Activated CD4-positive, alpha-beta T cell treated with anti-CD3 and anti-CD28 coated beads, Interleukin-10, Interleukin-2, amounts not matched to agents 100 ng/mL and 50 ng/mL, durations not matched to agents 16 hours and 8 hours (primary cell): ENCODE measurements around the gene KRTAP10-12.
A peak's percentile ranks its signal among the peaks of the same experiment; 100 is the strongest.
"Not testable (repeated sequence)": the region's sequence is repeated elsewhere in the genome, so short reads cannot be mapped to it uniquely, and the experiment has no call there.

Source experiments
- DNase-seq: peaks from one replicate; pipeline ENCODE4 v3.0.0-alpha.2; 2020

KRTAP10-12 gene

GRCh38 chr21:44670642-44671432 lies 26.1 kb upstream of the KRTAP10-12 start:
- no peak for DNase-seq

DNA sequence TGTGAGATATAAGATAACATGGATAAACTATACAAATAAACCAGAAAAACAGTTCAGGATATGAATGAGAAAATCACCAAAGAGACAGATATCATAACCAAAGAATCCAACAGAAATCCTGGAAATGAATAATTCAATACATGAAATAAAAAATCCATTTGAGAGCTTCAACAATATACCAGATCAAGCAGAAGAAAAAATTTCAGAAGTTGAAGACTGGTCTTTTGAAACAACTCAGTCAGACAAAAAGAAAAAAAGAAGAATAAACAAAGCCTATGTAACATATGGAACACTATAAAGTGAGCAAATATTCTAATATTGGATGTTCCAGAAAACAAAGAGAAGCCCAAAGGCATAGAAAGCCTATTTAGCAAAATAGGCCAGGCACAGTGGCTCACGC lies 25.1 kb upstream of the KRTAP10-12 start:
- DNase-seq = no peak

- DNase-seq = no peak
Measured at GRCh38 chr21:44677881-44678280, 19.1 kb upstream of the KRTAP10-12 start.

- no peak for DNase-seq
Measured at GRCh38 chr21:44681152-44681551, 15.8 kb upstream of the KRTAP10-12 start.

DNA sequence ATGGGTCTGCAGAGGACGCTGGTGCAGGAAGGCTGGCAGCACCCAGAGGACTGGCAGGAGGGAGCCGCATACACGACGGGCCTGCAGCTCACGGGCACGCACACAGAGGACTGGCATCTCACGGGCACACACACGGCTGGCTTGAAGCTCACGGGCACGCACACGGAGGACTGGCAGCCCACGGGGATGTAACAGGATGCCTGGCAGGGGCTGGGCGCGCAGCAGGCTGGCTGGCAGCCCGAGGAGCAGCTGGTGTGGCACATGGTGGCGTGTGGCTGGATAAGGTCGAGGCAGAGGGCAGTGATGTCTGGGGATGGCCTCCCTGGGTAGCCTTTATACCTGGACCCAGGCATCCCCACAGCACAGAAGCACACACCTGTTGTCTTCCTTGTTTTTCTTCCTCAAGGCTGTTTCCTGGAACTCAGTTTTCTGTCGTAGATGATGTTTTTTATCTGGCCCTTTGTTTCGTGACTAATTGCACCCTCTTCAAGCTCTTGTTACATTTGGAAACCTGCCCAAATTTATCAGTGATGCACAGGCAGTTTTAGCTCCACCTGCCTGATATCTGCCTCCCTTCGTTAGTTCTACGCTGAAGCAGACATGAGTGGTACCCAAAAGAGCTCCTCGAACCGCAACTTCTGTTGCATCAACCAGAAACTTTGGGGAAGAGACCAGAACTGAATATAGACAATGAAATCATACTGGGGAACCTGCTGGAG lies 15.0 kb upstream of the KRTAP10-12 start, which contains the start of gene KRTAP12-1:
Gene KRTAP12-1, minus strand, starts transcription at position 303 of the 719 bp plus-strand sequence. Its CDS starts 40 bp downstream, at position 263.
- no peak for DNase-seq

GRCh38 chr21:44682580-44683151 lies 14.3 kb upstream of the KRTAP10-12 start:
- DNase-seq = no peak

GRCh38 chr21:44684077-44684476 lies 12.9 kb upstream of the KRTAP10-12 start:
- no peak for DNase-seq

GRCh38 chr21:44684483-44684882 lies 12.5 kb upstream of the KRTAP10-12 start:
- DNase-seq = no peak

DNA sequence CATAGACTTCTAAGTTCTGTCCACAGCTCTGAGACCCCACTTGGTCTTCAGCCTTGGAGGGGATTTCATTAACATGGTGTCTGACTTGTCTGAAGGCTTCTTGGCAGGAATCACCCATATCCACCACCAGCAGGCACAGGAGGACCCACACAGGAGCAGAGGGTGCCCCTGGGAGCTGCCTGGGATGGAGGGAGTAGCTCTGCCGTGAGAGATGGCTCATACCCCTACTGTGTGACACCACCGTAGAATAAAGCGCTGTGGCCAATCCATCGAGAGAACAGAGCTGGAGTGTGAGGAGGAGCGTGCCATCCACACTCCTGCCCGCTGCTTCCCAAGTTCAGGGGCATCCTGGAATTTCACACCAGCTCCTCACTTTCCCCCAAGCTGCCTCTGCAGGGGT lies 11.9 kb upstream of the KRTAP10-12 start:
- DNase-seq = not testable (repeated sequence)

DNA sequence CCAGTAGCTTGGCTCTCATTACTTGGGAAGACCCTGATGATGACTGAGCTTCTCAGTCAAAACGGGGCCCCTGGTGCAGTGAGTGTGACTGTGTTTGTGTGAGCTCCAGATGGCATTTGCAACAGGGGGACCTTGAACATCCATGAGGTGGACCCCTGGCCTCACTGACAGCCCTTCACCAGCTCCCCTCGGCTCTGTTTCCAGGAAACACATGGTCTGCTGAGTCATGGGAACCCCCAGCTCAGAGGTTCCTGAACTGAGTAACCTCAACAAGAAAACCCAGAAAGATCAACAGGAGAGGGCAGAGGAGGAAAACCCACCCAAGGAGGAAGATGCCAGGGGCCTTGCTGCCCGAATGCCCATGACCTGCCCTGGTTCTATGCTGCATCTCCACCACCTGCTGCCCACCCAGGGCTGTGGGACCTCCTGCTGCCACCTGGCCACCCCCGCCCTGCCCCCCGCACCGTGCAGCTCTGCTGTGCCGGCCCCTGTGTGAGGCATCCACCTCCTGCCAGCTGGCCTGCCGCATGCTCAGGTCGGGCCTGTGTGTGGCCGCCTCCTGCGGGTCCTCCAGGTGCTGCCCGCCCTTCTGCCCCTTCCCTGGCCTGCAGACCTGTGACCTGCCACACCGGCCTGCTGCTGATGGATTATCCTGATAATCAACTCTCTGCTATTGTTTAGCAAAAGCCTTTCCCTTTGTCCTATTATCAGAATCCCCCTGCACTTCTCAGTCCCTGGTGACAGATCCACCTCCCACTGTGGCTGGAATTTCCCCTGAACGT lies 10.8 kb upstream of the KRTAP10-12 start:
- peak; percentile 9 for DNase-seq

GRCh38 chr21:44686843-44687561 lies 10.0 kb upstream of the KRTAP10-12 start:
- no peak for DNase-seq

DNA sequence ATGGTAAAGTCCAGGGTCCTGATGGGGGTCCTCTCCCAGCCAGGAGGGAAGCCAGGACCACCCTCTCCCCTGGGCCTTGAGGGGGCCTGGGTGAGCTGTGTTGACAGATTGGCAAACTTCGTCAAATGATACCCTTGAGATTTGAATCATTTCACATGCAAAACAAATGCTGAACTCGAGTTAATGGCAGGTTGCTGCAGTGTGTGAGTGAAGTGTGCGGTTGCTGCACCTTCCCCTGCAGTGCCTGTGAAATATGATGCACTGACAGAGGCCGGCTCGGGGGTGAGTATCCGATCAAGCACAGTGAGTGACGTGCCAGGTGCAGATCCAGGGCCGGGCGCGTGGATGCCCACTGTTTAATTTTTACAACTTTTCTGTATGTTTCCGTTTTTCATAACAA lies 9.3 kb upstream of the KRTAP10-12 start:
- no peak for DNase-seq

- DNase-seq = not testable (repeated sequence)
Measured at GRCh38 chr21:44689740-44690139, 7.2 kb upstream of the KRTAP10-12 start.

DNA sequence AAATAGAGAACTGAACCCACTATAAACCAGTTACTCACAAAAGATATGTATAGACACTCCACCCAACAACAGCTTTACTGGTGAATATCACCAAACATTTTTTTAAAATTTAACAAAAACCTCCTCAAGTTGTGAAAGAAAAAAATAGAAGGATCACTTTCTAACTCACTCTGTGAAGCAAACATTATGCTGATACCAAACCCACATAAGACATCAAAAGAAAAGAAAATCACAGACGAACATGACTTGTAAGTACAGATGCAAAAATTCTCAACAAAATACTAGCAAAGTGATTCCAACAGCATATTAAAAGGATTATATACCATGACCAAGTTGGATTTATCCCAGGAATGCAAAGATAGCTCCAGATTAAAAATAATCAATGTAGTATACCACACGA lies 5.3 kb upstream of the KRTAP10-12 start:
- no peak for DNase-seq

GRCh38 chr21:44692798-44693512 lies 4.0 kb upstream of the KRTAP10-12 start:
- DNase-seq = no peak

DNA sequence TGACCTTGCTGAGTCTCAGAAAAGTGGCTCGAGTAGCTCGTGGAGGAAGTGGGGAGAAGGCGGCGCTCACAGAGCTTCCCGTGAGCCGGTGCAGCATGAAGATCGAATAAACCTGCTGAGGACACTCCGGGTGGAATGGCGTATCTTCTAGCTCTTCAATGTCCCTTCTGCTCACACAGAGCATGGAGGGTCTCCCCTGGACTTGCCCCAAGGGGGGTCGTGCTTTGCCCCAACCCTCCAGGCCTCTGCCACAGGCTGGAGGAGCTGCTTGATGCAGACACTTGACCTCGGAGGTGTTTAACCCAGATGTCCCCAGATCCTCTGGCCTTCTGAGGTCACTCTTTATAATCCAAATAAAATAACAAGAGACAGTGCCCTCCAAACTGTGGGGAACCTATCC lies 2.2 kb upstream of the KRTAP10-12 start:
- no peak for DNase-seq

- DNase-seq = no peak
Measured at GRCh38 chr21:44695184-44695583, 1.8 kb upstream of the KRTAP10-12 start.

- DNase-seq = no peak
Measured at GRCh38 chr21:44695641-44696040, 1.3 kb upstream of the KRTAP10-12 start.

GRCh38 chr21:44696572-44696971 lies 400 bp upstream of the KRTAP10-12 start:
- DNase-seq = no peak

DNA sequence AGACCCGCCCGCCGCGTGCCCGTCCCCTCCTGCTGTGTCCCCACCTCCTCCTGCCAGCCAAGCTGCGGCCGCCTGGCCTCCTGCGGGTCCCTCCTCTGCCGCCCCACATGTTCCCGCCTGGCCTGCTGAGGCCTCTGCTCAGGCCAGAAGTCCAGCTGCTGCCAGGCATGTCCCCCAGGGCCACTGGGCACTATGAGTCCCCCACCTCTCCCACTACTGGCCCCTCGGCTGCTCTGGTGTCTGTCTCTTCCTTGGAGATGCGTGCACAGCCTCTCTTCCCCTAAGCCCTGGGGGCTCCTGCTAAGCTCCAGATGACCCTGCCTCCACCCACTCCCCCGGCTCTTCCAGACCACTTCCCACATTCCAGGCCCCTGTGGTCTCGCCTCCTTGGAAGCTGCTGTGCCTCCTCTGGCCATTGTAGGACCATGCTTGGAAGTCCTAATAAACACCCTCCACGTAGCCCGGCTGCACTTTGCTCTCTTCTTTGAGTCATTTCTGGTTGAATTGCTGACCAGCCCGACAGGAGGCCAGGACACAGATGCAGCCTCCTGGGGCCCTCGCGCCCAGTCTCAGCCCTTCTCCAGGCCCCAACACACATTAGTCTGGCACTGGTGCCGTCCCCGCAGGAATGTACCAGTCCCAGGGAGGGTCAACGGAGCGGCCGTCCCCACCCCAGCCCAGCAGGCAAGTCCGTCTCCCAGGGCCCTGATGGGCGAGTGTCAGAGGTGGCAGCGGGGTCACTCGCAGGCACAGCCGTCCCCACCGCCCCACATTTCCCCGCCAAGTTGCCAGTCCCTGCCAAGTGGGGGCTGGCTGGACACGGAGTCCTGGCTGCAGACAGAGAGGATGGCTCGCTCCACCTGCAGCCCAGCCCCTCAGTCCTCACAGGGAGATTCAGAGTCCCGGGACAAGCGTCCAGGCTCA lies 1.1 kb downstream of the KRTAP10-12 start:
- DNase-seq = no peak
